ENCODE data around the gene ERBB4. TPM values are rescaled to one million over a fixed set of nuclear protein-coding genes. Genes with fewer than 3 reads are reported as not detected.

ERBB4 gene
- polyA plus RNA-seq, 1 experiment: not detected

- DNase-seq (ENCODE audit: low read depth, low spot score): no peak
- H3K9me3 ChIP-seq (ENCODE audit: control insufficient read depth, insufficient read depth, low read length): 0 out of 2 replicates have a peak, but pooled peaks cover 5% of the 10 kb centered on the region
- POLR2A ChIA-PET: no interaction called here
- H3K27me3 ChIP-seq (ENCODE audit: control insufficient read depth, insufficient read depth, low read length): no peaks in the 10 kb centered on the region
- TF ChIP-seq CTCF (IDR thresholded peaks at IDR 0.05; ENCODE audit: low read depth, low read length): no peak
- CTCF ChIA-PET: no interaction called here
- H3K27ac ChIP-seq (ENCODE audit: low read depth, low read length): no peak overlapping the region
- H3K4me3 ChIP-seq (ENCODE audit: low read depth, low read length): no peak overlapping the region
Measured at GRCh38 chr2:211495339-211495738, 1043.3 kb downstream of the ERBB4 start.

- Histone ChIP-seq H3K4me3 (ENCODE audit: low read depth, low read length) (no peak overlapping the region), H3K27me3 (ENCODE audit: control insufficient read depth, insufficient read depth, low read length) (no peaks in the 10 kb centered on the region), H3K9me3 (ENCODE audit: control insufficient read depth, insufficient read depth, low read length) (0 out of 2 replicates have a peak, but pooled peaks cover 5% of the 10 kb centered on the region), H3K27ac (ENCODE audit: low read depth, low read length) (no peak overlapping the region)
- TF ChIP-seq CTCF (IDR thresholded peaks at IDR 0.05; ENCODE audit: low read depth, low read length): no peak
- POLR2A ChIA-PET: no interaction called here
- CTCF ChIA-PET: no interaction called here
- DNase-seq (ENCODE audit: low read depth, low spot score): no peak
Measured at GRCh38 chr2:211494536-211494935, 1044.1 kb downstream of the ERBB4 start.

DNA sequence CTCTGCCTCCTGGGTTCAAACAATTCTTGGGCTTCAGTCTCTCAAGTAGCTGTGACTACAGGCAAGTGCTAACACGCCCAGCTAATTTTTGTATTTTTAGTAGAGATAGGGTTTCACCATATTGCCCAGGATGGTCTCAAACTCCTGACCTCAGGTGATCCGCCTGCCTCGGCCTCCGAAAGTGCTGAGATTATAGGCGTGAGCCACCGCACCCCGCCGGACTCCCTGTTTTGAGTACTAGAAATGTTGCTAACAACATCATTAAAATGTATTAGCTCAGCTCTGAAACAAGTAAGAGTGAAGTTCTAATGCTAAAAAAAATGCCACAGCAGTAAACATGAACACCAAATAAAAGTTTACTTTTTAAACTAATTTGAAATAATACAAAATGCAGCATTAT lies 1044.5 kb downstream of the ERBB4 start:
- Histone ChIP-seq H3K4me3 (ENCODE audit: low read depth, low read length) (no peak overlapping the region), H3K27me3 (ENCODE audit: control insufficient read depth, insufficient read depth, low read length) (no peaks in the 10 kb centered on the region), H3K27ac (ENCODE audit: low read depth, low read length) (no peak overlapping the region), H3K9me3 (ENCODE audit: control insufficient read depth, insufficient read depth, low read length) (0 out of 2 replicates have a peak, but pooled peaks cover 5% of the 10 kb centered on the region)
- ChIA-PET POLR2A (no interaction called here), CTCF (no interaction called here)
- no peak for TF ChIP-seq CTCF (IDR thresholded peaks at IDR 0.05; ENCODE audit: low read depth, low read length)
- DNase-seq (ENCODE audit: low read depth, low spot score): no peak

DNA sequence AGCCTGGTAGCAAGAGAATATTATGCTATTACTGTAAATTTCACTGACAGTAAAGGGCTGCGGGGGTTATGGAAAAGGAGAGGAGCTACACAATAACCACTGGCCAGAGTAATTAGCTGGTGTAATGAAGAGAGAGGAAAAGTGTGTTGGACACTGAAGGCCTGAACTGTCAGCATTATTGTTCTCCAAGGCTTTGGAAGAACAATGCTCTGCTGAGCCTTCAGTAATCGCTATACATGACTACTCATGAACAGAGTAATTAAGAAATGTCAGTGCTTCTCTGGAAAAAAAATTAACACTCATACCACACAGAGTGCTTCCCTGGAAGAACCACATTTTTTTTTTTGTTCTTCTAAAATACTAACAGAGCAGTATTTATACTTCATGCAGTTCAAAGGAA lies 1050.9 kb downstream of the ERBB4 start:
- H3K9me3 ChIP-seq (ENCODE audit: control insufficient read depth, insufficient read depth, low read length): peaks cover 4% of the 10 kb centered on the region
- no peaks in the 10 kb centered on the region for H3K27me3 ChIP-seq (ENCODE audit: control insufficient read depth, insufficient read depth, low read length)
- CTCF ChIA-PET: interaction anchor here (1.1 kb wide), 1 partner anchor 825 kb away, joined by 3 read pairs; no protein-coding TSS in a partner anchor
- DNase-seq (ENCODE audit: low read depth, low spot score): no peak
- TF ChIP-seq CTCF (IDR thresholded peaks at IDR 0.05; ENCODE audit: low read depth, low read length): no peak
- POLR2A ChIA-PET: no interaction called here
- H3K4me3 ChIP-seq (ENCODE audit: low read depth, low read length): no peak overlapping the region
- H3K27ac ChIP-seq (ENCODE audit: low read depth, low read length): no peak overlapping the region

- no peaks in the 10 kb centered on the region for H3K27me3 ChIP-seq (ENCODE audit: control insufficient read depth, insufficient read depth, low read length)
- DNase-seq (ENCODE audit: low read depth, low spot score): no peak
- H3K4me3 ChIP-seq (ENCODE audit: low read depth, low read length): no peak overlapping the region
- no peak for TF ChIP-seq CTCF (IDR thresholded peaks at IDR 0.05; ENCODE audit: low read depth, low read length)
- H3K9me3 ChIP-seq (ENCODE audit: control insufficient read depth, insufficient read depth, low read length): peaks cover 4% of the 10 kb centered on the region
- H3K27ac ChIP-seq (ENCODE audit: low read depth, low read length): no peak overlapping the region
- POLR2A ChIA-PET: no interaction called here
- CTCF ChIA-PET: no interaction called here
Measured at GRCh38 chr2:211479536-211480150, 1059.0 kb downstream of the ERBB4 start.
